Inflammatory macrophage treated with lipopolysaccharide for 1 hour (primary cell): ENCODE results near the gene AGAP1.

ENCODE experiments used
- DNase-seq, 2 donors: peaks; one replicate each; pipeline ENCODE4 v3.0.0-alpha.2; 2020 to 2022

The AGAP1 gene

DNA sequence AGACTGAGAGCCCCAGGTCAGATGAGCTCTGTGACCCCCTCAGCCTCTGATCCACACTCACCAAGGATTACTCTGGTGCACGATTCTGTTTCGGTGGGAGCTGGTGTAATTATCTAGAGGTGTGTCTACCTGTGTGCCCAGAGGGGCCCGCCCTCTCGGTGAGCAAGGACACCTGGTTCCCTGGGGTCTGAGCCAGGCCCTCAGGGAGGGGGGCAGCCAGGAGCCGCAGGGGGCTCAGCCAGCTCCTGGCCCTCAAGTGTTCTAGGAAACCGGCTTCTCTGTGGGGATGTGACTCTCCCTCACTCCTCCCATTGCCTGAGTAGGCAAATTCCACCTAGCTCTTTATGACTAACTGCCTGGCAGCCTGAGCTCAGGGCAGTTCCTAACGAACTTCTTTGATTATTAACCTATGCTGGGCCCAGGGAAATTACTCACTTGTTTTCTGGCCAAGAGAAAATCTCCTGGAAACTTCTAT, 17.4 kb downstream of the AGAP1 start:
- no peak for DNase-seq

DNA sequence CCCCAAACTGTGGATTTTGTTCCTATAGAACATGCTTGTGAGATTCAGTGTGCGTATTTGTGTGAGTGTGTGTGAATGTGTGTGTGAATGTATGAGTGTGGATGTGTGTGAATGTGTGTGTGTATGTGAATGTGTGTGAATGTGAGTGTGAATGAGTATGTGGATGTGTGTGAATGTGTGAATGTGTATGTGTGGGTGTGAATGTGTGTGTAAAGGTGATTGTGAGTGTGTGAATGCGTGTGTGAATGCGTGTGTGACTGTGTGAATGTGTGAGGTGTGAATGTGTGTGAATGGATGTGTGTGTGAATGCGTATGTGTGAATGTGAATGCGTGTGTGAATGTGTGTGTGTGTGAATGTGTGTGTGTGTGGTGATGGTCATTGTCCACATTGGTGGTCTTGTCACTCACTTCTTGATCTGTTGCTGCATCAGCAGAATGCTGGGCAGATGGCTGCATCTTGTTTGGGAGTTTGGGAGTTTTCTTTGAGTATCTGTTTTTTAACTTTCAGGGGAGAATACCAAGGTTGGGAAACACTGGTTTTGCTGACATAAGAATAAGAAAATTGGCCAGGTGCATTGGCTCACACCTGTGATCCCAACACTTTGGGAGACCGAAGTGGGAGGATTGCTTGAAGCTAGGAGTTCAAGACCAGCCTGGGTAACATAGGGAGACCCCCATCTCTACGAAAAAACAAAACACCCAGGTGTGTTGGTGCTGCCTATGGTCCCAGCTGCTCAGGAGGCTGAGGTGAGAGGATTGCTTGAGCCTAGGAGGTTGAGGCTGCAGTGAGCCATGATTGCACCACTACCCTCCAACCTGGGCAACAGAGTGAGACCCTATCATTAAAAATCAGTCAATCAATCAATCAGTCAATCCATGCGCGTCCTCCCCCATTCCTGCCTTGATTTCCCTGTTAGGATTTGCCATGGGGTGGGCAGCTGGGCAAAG, 18.2 kb downstream of the AGAP1 start:
- no peak for DNase-seq

DNA sequence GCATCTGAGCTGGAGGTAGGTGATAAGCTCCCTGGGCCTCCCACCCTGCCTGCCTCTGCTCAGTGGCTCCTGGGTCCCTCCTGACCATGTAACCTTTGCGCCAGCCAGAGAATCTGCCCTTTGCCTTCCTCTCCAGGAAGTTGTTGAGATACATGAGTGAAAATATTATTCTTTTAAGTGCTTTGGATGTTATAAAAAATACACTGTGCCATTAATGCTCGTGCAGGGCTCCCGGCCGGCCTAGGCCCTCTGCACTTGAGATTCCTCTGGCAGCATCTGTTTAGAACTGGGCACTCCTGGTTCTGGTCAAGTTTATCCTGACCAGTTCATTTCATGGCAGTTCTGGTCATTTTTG, 18.8 kb downstream of the AGAP1 start:
- DNase-seq = no peak

DNA sequence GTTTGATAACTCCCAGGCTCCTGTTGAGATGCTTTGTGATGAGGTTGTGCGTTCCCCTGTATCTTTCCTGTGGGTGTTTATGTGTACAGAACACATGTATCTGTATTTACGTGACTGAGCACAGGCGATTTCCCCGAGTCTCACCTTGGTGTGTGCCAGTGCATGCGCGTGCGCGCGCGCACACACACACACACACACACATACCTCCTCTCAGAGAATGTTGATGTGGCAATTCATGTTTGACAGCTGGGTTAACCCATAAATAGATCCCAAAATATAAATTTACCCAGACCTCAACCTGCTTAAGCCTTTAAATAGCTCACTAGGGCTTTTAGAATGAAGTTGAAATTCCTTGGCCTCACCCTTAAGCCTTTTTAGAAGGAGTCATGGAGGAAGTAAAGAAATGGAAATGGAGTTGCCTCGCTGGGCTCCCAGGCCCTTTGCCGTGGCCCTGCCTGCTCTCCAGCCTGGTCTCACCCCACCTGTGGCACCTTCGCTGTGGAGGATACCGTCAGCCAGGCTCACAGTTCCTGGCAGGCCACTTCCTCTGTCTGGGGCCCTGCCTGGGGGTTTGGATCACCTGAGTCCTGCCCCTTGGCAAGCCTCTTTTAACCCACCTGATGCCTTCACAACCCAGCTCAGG, 20.3 kb downstream of the AGAP1 start:
- no peak for DNase-seq

DNA sequence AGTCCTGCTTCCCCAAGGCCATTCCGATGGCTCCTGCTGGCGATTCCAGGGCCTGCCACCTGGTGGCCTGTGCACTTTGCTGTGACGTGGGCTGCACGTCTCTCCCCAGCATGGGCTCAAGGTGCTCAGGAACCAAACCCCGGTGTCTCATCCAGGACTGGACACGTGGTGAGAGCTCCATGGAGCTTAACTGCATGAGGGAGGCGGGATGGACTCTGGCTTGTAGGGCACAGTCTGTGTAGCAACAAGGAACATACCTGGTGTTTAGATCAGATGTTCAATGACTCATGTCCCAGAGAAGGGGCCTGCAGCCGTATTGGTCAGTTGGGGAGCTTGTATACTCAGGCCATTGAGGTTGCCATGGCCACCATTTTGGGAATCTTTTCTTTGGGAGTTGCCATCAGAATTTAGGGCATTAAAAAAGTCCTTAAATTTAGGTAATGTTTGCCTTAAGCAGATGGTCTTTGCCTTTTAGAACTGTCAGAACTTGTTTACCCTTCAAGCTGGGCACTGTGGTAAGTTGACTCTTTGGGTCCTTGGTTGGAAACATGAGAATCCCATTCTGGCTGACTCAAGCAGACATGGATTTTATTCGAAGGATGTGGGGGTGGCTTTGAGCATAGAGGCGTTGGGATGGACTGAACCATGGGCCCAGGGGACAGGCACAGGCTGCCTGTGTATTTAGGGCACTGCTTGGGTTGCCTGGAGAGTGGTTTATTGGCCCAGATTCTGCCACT, 21.0 kb downstream of the AGAP1 start:
- DNase-seq = no peak

DNA sequence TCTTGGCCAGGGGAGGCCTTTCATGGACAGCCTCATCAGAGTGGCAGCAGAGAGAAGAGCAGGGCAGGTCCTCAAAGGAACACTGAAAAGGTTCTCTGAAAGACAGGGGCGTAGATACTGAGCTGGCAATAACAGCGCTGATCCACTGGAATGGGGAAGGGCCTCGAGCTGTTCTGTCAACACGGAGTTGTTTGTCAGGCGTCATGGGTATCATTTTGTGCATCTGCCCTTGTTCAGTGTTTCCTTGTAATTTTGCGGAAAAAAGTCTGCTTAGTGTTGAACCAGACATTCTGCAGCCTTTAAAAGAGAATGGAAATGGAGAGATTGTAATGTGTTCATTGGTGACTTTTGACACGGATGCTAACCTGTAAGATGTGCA, 21.5 kb downstream of the AGAP1 start:
- DNase-seq = no peak

DNA sequence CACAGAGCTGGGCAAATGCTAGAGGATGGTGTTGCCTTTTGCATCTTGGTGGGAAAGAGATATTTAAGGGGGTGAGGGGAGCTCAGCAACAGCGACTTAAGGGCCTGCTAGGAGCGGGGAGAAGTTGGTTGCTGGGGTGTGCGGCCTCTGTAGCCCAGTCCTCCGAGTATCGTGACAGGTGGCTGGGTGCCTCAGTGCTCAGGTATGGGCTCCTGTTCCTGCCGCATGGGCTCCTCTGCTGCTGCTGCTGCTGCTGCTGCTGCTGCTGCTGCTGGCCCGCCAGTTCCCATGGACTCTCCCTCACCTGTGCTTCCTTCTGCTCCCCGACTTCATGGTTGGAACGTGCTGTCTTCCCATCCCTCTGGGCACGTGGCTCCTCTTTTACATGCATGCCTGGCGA, 22.0 kb downstream of the AGAP1 start:
- DNase-seq = no peak

DNA sequence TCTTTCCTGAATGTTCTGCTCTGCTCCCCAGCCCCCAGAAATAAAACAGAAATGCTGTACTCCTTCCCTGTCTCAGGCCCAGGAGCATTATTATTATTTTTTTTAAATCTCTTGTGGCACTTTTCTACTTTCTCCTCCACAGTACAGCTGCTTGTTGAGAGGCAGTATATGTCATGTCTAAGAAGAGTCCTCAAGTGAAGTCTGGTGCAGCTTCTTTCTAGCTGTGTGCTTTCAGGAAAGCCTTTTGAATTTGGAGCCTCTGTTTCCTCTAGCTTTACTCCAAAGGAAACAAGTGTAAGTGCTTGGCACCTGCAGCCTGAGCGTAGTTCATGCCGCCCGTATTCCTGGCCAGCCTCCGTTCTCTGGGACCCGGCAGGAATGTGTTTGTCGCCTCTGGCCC, 22.4 kb downstream of the AGAP1 start:
- no peak for DNase-seq

DNA sequence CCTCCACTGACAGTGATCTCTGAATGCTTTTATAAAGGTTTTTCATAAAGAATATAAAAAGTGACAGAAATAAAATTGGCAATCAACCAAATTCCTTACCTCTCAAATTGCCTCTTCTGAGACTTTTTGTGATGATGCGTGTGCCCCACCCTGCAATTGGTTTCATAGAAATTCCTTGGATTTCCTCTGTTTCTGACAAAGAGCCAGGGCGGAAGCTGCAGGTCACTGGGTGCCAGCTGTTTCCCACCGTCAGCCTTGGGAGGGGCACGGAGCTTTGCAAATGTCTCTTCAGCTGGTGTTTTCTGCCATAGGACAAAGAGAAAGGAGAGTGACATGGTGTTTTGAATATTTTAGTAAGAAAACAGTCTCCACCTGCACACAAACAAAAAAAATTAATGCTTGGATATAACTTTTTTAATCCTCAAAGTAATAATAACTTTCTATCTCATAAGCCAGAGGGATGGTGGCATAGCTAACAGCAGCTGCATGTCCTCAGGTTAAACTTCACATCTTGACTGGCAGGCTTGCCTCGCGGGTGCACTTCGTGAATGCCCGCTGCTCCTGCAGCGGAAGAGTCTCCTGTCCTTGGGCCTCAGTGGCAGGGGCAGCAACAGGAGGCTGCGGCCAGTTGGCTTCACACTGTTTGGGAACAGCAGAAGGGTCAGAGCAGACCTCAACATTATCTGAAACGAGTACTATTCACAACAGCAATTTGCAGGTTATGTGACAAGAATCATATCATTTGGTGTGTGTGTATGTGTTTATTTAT, 24.7 kb downstream of the AGAP1 start:
- no peak for DNase-seq

DNA sequence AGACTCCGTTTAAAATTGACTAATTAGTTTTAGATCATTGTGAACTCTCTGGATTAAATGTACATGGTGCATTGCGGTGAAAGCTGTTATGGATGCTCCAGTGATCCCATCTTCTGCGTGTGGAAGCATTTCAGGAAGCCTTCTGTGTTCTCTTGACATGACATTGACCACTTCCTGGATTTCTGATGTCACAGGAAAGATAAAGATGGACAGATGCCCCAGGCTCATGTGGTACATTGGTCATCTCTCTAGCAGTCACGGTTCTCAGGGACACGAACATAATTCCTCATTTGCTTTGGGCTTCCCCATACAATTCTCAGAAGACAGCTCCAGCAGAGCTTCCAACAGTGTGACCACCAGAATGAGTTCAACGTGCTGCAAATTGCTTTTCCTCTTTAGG, 26.9 kb downstream of the AGAP1 start:
- no peak for DNase-seq

DNA sequence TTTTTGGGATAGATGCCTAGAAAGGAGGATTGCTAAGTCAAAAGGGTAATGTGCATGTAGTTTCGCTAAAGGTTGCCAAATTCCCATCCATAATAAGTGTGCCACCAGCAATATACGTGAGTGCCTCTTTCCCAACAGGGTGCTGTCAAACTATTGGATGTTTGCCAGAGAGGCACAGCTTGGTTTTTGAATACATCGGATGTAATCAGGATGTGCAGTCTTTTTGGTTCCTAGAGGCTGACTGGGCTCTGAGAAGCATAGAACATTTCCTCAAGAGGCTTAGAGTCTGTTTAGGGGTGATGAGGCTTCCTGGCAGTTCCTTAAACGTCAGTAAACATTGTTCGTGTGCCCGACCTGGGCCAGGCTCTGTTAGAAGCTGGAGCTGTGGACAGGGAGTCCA, 28.0 kb downstream of the AGAP1 start:
- DNase-seq = no peak

DNA sequence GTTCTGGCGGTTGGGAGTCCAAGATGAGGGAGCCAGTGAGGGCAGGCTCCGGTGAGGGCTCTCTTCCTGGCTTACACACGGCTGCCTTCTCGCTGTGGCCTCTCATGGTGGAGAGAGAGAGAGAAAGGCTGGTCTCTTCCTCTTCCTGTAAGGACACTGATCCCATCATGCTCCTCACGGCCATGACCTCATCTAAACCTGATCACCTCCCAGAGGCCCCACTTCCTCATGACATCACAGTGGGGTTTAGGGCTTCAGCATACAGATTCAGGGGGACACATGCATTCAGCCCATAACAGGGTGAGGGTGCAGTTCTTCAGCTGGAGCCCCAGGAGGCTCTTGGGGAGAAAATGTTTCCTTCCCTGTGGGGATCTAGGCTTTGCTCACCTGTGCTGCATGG, 29.2 kb downstream of the AGAP1 start:
- no peak for DNase-seq

DNA sequence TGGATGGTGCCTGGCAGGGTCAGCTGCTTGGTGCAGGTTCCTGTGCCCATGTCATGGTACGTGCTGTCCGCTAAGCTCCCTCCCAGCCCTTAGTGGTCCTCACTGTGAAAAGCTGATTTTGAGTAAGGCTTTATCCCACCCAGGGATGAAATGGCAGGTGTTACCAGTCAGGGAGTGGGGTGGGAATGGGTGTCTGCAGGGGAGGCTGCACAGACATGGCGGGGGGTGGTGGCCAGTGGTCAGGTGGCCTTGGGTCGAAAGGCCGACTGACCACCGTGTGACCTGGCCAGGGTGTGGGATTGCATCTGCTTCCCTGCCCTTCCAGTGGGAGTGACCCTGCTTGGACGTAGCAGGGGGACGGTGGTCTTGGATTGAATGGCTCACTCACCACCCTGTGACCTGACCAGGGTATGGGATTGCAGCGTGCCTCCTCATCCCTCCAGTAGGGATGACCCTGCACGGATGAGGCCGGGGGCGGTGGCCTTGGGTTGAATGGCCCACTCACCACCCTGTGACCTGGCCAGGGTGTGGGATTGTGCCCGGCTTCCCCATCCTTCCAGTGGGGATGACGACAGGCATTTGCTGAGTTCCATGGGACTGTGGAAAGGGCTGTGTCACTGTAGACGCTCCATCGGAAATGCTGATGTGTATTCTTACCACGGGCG, 29.8 kb downstream of the AGAP1 start:
- DNase-seq = no peak

DNA sequence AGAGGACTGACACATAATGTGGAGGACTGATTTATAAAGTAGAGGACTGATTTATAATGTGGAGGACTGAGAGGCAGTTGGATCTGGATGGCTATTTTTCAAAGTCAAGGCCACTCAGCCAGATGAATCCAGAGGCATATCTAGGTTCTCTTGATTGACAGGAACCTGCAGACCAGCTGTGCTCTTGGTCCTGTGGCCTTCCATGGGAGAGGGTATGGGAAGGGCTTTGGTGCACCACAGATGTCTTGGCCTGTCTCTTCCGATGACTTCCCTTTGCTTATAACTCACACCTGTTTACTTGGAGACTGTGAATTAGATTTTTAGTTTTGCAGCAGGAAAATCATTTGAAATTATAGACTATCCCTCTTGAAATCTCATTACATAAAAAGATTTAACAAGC, 32.3 kb downstream of the AGAP1 start:
- no peak for DNase-seq

DNA sequence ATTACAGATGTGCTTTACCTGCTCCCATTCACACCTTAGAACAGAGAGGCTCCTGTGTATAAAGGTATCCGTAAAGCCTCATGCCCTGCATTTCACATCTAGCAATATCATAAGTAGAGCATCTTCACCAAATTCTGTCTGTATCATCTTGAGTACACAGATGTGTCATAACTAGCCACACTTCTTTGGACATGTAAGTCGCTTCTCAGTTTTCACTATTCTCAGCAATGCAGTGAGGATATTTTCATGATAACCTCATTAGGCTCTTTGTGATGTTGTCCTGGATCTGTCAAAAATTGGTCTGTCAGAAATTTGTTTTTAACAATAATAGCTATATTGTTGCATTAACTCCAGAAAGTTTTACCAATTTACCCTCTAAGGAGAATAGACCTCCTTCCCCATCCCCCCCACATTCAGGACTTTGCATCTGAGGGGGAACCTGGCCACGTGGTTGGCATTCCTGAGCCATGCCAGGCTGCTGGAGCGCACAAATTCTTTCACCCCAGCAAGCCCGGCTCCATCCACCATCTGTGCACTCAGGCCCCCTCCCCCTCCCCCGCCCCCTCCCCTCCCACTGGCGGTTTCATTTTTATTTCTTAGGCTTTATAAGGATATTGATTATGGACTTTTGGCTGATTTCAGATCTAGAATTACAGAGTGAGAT, 34.1 kb downstream of the AGAP1 start:
- DNase-seq = no peak

DNA sequence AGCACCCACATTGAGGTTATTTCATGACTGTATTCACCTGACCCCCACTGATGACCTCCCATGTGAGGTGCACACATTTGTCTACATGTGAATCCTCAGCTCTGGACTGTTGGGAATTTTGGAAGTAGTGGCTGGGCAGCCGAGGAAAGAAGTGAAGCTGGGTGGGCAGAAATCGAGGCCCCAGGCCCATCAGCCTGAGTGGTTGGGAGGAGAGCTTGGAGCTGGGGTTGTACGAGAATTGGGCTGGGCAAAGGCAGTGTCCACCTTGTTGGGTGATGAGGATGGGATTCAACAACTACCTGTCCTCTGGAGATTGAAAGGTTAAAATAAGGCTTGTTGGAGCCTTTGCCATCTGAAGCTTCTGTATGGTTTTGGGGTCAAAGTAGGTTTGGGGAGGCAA, 35.8 kb downstream of the AGAP1 start:
- no peak for DNase-seq

DNA sequence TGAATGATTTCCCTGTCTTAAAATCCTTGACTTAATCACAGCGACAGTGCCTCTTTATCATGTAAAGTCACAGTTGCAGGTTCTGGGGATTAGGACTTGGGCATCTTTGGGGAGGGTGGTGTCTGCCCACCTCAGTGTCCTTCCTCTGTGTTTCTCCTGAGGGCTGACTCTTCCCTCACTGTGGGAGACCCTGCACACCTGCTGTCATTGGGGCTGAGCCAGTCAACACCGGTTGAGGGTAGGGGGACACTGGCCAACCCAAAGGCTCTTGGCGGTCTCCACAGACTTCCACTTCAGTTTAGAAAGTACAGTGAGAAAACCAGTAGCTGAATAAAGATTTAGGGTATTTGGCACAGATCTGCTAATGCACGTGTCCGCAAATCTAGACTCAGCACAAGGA, 36.9 kb downstream of the AGAP1 start:
- no peak for DNase-seq

DNA sequence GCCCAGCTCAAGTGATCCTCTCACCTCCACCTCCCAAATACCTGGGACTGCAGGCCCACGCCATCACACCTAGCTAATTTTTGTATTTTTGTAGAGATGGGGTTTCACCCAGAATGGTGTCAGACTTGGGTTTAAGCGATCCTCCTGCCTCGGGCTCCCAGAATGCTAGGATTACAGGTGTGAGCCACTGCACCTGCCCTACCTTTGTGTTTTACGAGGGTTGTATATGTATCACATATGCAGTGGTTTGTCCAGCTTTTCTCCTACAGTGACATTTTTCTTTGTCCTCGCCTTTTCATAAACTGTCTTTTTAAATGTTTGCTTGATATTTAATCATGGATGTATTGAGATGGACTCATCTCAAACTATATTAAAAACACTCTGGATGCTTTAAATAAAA, 38.5 kb downstream of the AGAP1 start:
- DNase-seq = no peak

DNA sequence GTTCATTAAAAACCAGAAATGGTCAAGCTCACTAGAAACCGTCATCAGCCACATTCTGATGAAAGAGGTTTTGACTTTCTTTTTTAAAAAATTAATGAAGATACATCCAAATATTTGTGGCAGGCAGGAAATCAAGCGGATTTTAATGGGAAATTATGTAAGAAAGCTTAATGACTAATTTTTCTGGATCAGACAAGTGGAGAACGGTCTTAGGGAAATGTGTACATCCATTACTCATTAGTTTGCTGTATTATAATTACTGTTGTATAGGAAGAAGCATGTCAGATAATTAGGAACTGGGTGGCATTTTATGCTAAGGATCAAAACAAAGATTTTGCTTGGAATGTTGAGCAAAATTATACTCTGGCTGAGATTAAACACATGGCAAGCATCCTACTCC, 39.4 kb downstream of the AGAP1 start:
- no peak for DNase-seq

DNA sequence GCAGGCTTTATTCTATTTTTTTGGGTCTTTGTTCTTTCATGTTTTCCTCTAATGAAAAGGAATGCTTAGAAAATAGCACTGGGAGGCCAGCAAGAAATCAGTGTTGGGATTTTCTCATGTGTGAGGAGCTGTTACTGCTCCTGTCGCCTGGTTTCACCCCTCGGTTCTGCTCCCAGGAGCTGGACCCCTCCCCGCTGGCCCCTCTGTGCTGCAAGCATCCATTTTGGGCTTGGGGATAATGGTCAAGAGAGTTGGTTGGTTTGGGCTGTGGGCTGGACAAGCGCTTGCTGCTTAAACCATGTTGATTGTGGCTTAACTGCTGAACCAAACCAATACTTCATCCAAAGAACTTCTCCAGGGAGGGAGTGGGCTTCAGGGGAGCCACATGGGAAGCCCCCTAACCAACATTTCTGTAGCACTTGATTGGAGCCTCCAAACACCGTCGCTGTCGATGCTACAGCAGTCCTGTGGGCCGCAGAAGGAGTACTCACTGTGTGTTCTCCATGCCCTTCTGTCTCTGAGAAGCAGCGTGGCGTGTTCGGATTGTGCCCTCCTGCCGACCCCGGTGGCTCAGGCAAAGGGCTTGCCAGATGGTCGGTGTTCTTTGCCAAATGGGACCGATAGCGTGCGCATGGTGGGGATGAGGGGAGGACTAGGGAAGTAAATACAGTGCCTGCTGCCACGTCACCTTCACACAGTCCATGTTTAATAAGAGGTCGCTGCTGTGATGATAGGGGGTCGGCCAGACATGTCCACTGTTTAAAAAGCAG, 40.0 kb downstream of the AGAP1 start:
- DNase-seq = no peak
